ENCODE results near the gene OR4A16.

DNA sequence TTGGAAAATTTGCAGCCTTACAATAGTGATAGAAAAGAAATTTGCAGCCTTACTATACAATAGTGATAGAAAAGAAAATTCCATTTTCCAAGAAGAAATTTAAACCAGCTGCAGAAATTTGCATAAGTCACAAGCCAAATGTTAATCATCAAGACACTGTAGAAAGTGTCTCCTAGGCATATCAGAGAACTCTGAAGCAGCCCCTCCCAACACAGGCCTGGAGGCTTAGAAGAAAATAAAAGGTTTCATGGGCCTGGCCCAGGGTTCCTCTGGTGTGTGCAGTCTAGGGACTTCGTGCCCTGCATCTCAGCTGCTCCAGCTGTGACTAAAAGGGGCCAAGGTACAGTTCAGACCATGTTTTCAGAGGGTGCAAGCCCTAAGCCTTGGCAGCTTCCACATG, 6.0 kb downstream of the OR4A16 start:
- TF ChIP-seq CTCF (IDR thresholded peaks at IDR 0.05; ENCODE audit: borderline replicate concordance, extremely low read depth, low read length, poor library complexity, severe bottlenecking) (no peak), EZH2 (IDR thresholded peaks at IDR 0.05; ENCODE audit: borderline replicate concordance, low read depth, low read length, severe bottlenecking) (no peak)
